ENCODE data around the gene EPHX1. TPM values are rescaled to one million over a fixed set of nuclear protein-coding genes. Genes with fewer than 3 reads are reported as not detected.

Gene EPHX1
- 9.8 and 13.8 TPM in 2 replicates for total RNA-seq

GRCh38 chr1:225809842-225810578 lies at the start of gene EPHX1:
EPHX1 (plus strand) TSS chr1:225810124; CDS start chr1:225828730, 18,606 bp downstream.

GRCh38 chr1:225777583-225778336 lies 32.2 kb upstream of the EPHX1 start, which contains the start of gene SRP9:
SRP9 (plus strand) TSS chr1:225777826; CDS start chr1:225777941, 115 bp downstream.

GRCh38 chr1:225881959-225882693 lies 72.2 kb downstream of the EPHX1 start, which contains the start of gene TMEM63A:
TMEM63A (minus strand) TSS chr1:225882380; CDS start chr1:225877580, 4,800 bp downstream.

DNA sequence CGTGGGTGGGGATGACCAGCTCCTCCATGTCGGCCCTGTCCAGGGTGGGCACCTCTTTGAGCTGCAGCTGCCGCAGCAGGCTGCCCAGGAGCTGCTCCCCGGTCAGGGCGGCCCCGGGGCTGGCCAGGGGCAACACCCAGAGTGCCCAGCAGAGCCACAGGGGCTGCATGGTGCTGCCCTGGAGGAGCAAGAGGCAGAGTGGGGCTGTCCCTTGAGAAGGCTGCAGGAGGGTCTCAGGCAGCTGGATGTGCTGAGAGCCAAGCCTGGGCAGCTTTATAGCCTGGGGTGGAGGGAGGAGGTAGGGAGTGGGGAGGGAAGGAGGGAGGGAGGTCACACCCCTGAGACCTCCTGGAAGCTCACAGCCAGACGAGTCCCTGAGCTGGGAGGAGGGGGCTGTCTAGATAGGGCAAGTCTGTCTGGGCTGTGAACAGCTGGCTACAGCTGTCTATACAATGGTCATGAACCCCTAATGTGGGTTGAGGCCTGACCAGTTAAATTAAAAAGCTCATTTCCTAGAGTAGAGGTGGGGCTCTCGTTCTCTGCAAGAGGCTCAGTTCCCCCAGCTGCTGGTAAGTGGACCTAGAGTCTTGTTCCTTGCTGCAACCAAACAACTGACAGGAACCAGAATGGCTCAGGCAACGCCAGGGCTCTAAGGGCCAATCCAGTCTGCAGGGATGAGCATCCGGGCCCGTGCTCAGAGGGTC lies 79.1 kb downstream of the EPHX1 start, which contains the start of gene LEFTY1:
Gene LEFTY1 (minus strand): TSS at position 249 of the 704 bp plus-strand sequence. CDS start 80 bp downstream, at position 169.

Other genes starting within 250 kb of the EPHX1 start
- gene ENAH, start 157.0 kb upstream of the EPHX1 start, total RNA-seq, result 26.3 and 33.6 TPM in 2 replicates
- 330 and 369 TPM in 2 replicates for gene SRP9, start 32.3 kb upstream of the EPHX1 start, total RNA-seq
- gene TMEM63A, start 72.3 kb downstream of the EPHX1 start, total RNA-seq, result 4.2 and 8.5 TPM in 2 replicates
- gene LEFTY1, start 79.0 kb downstream of the EPHX1 start, total RNA-seq, result not detected in 2 replicates
- 42.7 and 48.6 TPM in 2 replicates for gene PYCR2, start 114.1 kb downstream of the EPHX1 start, total RNA-seq
- gene LEFTY2, start 131.1 kb downstream of the EPHX1 start, total RNA-seq, result under 0.01 TPM in 1 of 2 replicates, not detected in the other
- 8.3 and 11.6 TPM in 2 replicates for gene SDE2, start 189.2 kb downstream of the EPHX1 start, total RNA-seq